Parathyroid adenoma (tissue), 2 donors: ENCODE measurements around the gene RALGAPA1.
"Not testable (repeated sequence)": the region's sequence is repeated elsewhere in the genome, so short reads cannot be mapped to it uniquely, and the experiment has no call there.

Experiments used
- H2AFZ ChIP-seq: fragments of 300-600 bp; sonication (generic); one replicate; pipeline ENCODE4 v1.7.0; 2017; ENCODE audit warnings: antibody characterized with exemption, mild to moderate bottlenecking
- H3K27ac ChIP-seq: fragments of 300-600 bp; sonication (generic); one replicate; pipeline ENCODE4 v1.7.0; 2017
- H3K27me3 ChIP-seq: fragments of 300-600 bp; sonication (generic); one replicate; pipeline ENCODE4 v1.7.0; 2017; ENCODE audit warnings: low read length; ENCODE audit not compliant: control insufficient read depth, insufficient read depth
- H3K36me3 ChIP-seq: fragments of 300-600 bp; sonication (generic); one replicate; pipeline ENCODE4 v1.7.0; 2017; ENCODE audit warnings: low read length; ENCODE audit not compliant: control insufficient read depth, insufficient read depth
- H3K4me1 ChIP-seq: fragments of 300-600 bp; sonication (generic); one replicate; pipeline ENCODE4 v1.7.0; 2017; ENCODE audit warnings: control low read depth
- H3K4me2 ChIP-seq: fragments of 300-600 bp; sonication (generic); one replicate; pipeline ENCODE4 v1.7.0; 2017; ENCODE audit warnings: low read length
- H3K4me3 ChIP-seq: fragments of 300-600 bp; sonication (generic); one replicate; pipeline ENCODE4 v1.7.0; 2017; ENCODE audit warnings: low read depth, low read length
- H3K79me2 ChIP-seq: fragments of 300-600 bp; sonication (generic); one replicate; pipeline ENCODE4 v1.7.0; 2017; ENCODE audit warnings: control low read depth
- H3K9ac ChIP-seq: fragments of 300-600 bp; sonication (generic); one replicate; pipeline ENCODE4 v1.7.0; 2017; ENCODE audit warnings: mild to moderate bottlenecking
- H3K9me3 ChIP-seq: fragments of 300-600 bp; sonication (generic); one replicate; pipeline ENCODE4 v1.7.0; 2017; ENCODE audit warnings: low read length; ENCODE audit not compliant: control insufficient read depth
- CTCF ChIP-seq: fragments of 300-600 bp; sonication (generic); IDR thresholded peaks from one replicate; pipeline ENCODE4 v1.7.0; 2017; ENCODE audit warnings: antibody characterized with exemption, mild to moderate bottlenecking
- donor health status: primary hyperparathyroidism.

Gene RALGAPA1

DNA sequence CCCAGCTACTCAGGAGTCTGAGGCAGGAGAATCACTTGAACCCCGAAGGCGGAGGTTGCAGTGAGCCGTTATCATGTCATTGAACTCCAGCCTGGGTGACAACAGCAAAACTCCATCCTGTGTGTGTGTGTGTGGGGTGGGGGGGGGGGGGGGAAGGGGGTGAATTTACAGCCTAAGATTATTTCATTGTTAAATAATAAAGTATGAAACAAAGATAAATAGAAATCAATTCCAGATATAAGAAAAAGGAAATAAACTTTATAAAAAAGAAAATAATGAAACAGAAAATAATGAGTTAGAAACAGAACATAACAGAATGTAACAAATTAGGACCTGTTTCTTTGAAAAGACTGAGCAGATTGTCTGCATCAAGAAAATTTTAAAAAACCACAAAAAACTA lies 191.6 kb downstream of the RALGAPA1 start:
- TF ChIP-seq CTCF: no peak
- Histone ChIP-seq H3K27me3 (no peaks in the 10 kb centered on the region), H3K79me2 (peaks cover 12% of the 10 kb centered on the region), H3K36me3 (no peaks in the 10 kb centered on the region), H3K4me2 (no peak overlapping the region), H2AFZ (no peak overlapping the region), H3K27ac (no peak overlapping the region), H3K9me3 (no peaks in the 10 kb centered on the region), H3K4me3 (no peak overlapping the region), H3K9ac (no peak overlapping the region), H3K4me1 (no peaks in the 10 kb centered on the region)

- H3K27me3 ChIP-seq: no peaks in the 10 kb centered on the region
- H3K4me2 ChIP-seq: no peak overlapping the region
- no peak overlapping the region for H3K4me3 ChIP-seq
- no peaks in the 10 kb centered on the region for H3K79me2 ChIP-seq
- no peak overlapping the region for H3K9ac ChIP-seq
- H3K9me3 ChIP-seq: no peaks in the 10 kb centered on the region
- H2AFZ ChIP-seq: no peak overlapping the region
- H3K27ac ChIP-seq: no peak overlapping the region
- TF ChIP-seq CTCF: no peak
- H3K36me3 ChIP-seq: no peaks in the 10 kb centered on the region
- H3K4me1 ChIP-seq: no peaks in the 10 kb centered on the region
Observed at GRCh38 chr14:35607380-35607779, 201.7 kb downstream of the RALGAPA1 start.

DNA sequence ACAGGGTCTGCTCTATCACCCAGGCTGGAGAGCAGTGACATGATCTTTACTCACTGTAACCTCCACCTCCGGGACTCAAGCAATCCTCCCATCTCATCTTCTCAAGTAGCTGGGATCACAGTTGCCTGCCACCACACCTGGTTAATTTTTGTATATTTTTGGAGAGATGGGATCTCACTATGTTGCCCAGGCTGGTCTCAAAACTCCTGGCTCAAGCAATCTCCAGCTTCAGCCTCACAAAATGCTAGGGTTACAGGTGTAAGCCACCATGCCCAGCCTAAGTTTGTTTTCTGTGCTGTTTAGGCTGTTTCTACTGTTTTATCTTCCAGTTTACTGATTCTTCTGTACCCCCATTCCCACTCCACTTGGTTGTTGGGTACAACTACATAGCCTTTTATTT lies 208.8 kb downstream of the RALGAPA1 start:
- Histone ChIP-seq H3K36me3 (no peaks in the 10 kb centered on the region), H3K27me3 (no peaks in the 10 kb centered on the region), H3K4me2 (no peak overlapping the region), H3K4me1 (no peaks in the 10 kb centered on the region), H3K27ac (no peak overlapping the region), H3K9me3 (no peaks in the 10 kb centered on the region), H3K79me2 (peaks cover 4% of the 10 kb centered on the region), H3K9ac (no peak overlapping the region), H3K4me3 (no peak overlapping the region), H2AFZ (no peak overlapping the region)
- no peak for TF ChIP-seq CTCF

- no peaks in the 10 kb centered on the region for H3K36me3 ChIP-seq
Observed at GRCh38 chr14:35594616-35595015, 214.5 kb downstream of the RALGAPA1 start.

DNA sequence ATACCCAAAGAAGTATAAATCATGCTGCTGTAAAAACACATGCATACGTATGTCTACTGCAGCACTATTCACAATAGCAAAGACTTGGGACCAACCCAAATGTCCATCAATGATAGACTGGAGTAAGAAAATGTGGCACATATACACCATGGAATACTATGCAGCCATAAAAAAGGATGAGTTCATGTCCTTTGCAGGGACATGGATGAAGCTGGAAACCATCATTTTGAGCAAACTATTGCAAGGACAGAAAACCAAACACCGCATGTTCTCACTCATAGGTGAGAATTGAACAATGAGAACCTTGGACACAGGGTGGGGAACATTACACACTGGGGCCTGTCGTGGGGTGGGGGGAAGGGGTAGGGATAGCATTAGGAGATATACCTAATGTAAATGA lies 221.7 kb downstream of the RALGAPA1 start:
- not testable (repeated sequence) for H3K4me3 ChIP-seq, H3K9ac ChIP-seq, H3K9me3 ChIP-seq, H3K36me3 ChIP-seq, H3K79me2 ChIP-seq, H3K4me2 ChIP-seq, H3K27ac ChIP-seq, H3K4me1 ChIP-seq, H2AFZ ChIP-seq, H3K27me3 ChIP-seq

More at GRCh38 chr14:35594616-35595015, 214.5 kb downstream of the RALGAPA1 start:
- Histone ChIP-seq H3K27ac (no peak overlapping the region), H3K4me3 (no peak overlapping the region), H3K4me1 (no peaks in the 10 kb centered on the region), H3K9ac (no peak overlapping the region), H3K27me3 (no peaks in the 10 kb centered on the region), H3K9me3 (no peaks in the 10 kb centered on the region), H2AFZ (no peak overlapping the region), H3K79me2 (peaks cover 4% of the 10 kb centered on the region), H3K4me2 (no peak overlapping the region)
- no peak for TF ChIP-seq CTCF
